ENCODE data around the gene ZCCHC24. TPM values are rescaled to one million over a fixed set of nuclear protein-coding genes. Genes with fewer than 3 reads are reported as not detected.

ZCCHC24 gene
- total RNA-seq, 1 donor from 2014 or later = 31.8 TPM

GRCh38 chr10:79422178-79422892 lies 23.1 kb downstream of the ZCCHC24 start:
- Mint-ChIP-seq H3K4me3 (no peak overlapping the region), H3K27me3 (ENCODE audit: low read depth) (no peaks in the 10 kb centered on the region), H3K4me1 (peaks cover 20% of the 10 kb centered on the region), H3K36me3 (peaks cover 15% of the 10 kb centered on the region), H3K9me3 (peaks cover 13% of the 10 kb centered on the region), H3K27ac (peak overlapping the region; percentile 88)
- DNase-seq (ENCODE audit: low spot score in 2 of 2, unreplicated experiment in 2 of 2) = no peak
- TF ChIP-seq, protein P1, sequence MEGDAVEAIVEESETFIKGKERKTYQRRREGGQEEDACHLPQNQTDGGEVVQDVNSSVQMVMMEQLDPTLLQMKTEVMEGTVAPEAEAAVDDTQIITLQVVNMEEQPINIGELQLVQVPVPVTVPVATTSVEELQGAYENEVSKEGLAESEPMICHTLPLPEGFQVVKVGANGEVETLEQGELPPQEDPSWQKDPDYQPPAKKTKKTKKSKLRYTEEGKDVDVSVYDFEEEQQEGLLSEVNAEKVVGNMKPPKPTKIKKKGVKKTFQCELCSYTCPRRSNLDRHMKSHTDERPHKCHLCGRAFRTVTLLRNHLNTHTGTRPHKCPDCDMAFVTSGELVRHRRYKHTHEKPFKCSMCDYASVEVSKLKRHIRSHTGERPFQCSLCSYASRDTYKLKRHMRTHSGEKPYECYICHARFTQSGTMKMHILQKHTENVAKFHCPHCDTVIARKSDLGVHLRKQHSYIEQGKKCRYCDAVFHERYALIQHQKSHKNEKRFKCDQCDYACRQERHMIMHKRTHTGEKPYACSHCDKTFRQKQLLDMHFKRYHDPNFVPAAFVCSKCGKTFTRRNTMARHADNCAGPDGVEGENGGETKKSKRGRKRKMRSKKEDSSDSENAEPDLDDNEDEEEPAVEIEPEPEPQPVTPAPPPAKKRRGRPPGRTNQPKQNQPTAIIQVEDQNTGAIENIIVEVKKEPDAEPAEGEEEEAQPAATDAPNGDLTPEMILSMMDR (IDR thresholded peaks at IDR 0.05; ENCODE audit: unreplicated experiment) = no peak

DNA sequence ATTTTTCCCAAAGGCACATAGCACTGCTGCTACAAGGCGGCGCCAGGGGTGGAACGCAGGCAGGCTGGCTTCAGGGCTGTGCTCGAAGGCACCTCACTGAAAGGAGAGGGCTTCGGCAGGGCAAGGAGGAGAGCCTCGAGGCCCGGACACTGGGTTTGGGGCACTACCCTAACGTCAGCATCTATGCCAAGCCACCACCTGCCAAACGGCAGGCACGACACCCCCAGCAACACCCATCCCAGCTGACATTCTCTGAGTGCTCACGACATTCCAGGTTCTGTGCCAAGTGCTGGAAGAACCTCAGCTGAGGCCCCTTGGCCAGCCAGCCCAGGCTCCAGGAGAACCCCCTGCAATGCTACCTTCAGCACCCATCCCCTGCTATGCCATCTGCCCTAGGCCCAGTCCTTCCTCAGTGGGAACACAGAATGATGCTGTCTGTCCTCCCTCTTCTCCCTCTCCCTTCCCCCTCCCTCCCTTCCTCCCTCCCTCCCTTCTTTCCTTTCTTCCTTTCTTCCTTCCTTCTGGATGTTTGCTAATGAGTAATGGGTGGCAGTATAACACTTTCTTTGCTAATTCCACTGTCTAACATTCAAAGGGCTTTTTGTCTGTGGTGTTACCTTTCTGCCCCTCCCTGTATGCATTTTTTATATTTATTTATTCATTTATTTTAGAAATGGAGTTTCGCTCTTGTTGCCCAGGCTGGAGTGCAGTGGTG lies 24.3 kb downstream of the ZCCHC24 start:
- TF ChIP-seq, protein P1 (IDR thresholded peaks at IDR 0.05; ENCODE audit: unreplicated experiment) = no peak
- no peak for DNase-seq (ENCODE audit: low spot score in 2 of 2, unreplicated experiment in 2 of 2)
- Mint-ChIP-seq H3K9me3 (peaks cover under 1% of the 10 kb centered on the region), H3K27ac (no peak overlapping the region), H3K4me3 (no peak overlapping the region), H3K36me3 (peaks cover 5% of the 10 kb centered on the region), H3K27me3 (ENCODE audit: low read depth) (no peaks in the 10 kb centered on the region), H3K4me1 (peaks cover 18% of the 10 kb centered on the region)

DNA sequence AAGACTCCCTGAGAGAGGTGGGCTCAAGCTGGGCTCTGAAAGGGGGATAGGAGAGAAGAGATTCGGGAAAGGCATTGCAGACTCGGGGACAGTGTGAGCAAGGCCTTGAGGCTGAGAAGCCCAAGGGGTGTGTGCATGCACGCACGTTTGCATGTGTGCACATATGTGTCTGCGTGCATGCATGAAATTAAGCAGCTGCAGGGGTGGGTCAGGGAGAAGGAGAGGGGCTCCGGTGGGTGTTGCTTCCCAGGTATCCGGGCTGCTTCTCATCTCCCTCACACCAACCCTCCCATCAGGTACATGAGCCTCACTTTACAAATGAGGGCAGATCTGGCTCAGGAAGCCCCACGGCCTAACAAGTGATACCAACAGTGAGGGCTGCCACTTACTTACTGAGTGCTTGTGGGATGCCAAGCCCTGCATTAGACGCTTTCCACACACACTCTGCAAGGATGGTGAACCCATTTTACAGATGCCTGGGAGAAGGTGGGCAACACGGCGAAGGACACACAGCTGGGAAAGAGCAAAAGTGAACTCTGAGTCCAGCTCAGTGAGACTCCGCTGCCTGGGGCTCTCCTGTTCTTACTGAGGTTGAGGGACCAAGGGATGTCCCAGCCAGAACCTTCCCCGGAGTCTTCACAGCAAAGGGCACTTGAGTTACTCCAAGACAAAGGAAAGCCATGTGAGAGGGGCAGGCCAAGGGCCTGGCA lies 26.4 kb downstream of the ZCCHC24 start:
- H3K27ac Mint-ChIP-seq = no peak overlapping the region
- no peak overlapping the region for H3K4me3 Mint-ChIP-seq
- H3K27me3 Mint-ChIP-seq (ENCODE audit: low read depth) = no peaks in the 10 kb centered on the region
- TF ChIP-seq, protein P1 (IDR thresholded peaks at IDR 0.05; ENCODE audit: unreplicated experiment) = no peak
- no peaks in the 10 kb centered on the region for H3K9me3 Mint-ChIP-seq
- H3K4me1 Mint-ChIP-seq = peaks cover 9% of the 10 kb centered on the region
- peaks cover 2% of the 10 kb centered on the region for H3K36me3 Mint-ChIP-seq
- no peak for DNase-seq (ENCODE audit: low spot score in 2 of 2, unreplicated experiment in 2 of 2)

GRCh38 chr10:79418274-79418673 lies 27.1 kb downstream of the ZCCHC24 start:
- Mint-ChIP-seq H3K36me3 (peaks cover 2% of the 10 kb centered on the region), H3K9me3 (no peaks in the 10 kb centered on the region), H3K4me1 (peaks cover 9% of the 10 kb centered on the region), H3K27me3 (ENCODE audit: low read depth) (no peaks in the 10 kb centered on the region), H3K27ac (no peak overlapping the region), H3K4me3 (no peak overlapping the region)
- TF ChIP-seq, protein P1 (IDR thresholded peaks at IDR 0.05; ENCODE audit: unreplicated experiment) = no peak
- DNase-seq (ENCODE audit: low spot score in 2 of 2, unreplicated experiment in 2 of 2) = no peak

GRCh38 chr10:79417731-79418130 lies 27.7 kb downstream of the ZCCHC24 start:
- Mint-ChIP-seq H3K4me1 (peaks cover 8% of the 10 kb centered on the region), H3K9me3 (no peaks in the 10 kb centered on the region), H3K4me3 (no peak overlapping the region), H3K36me3 (peaks cover 2% of the 10 kb centered on the region), H3K27ac (no peak overlapping the region), H3K27me3 (ENCODE audit: low read depth) (no peaks in the 10 kb centered on the region)
- TF ChIP-seq, protein P1 (IDR thresholded peaks at IDR 0.05; ENCODE audit: unreplicated experiment) = no peak
- DNase-seq (ENCODE audit: low spot score in 2 of 2, unreplicated experiment in 2 of 2) = no peak
